SK-N-SH treated with all-trans-retinoic acid at 6 μM for 48 hours (cell line): ENCODE data around the gene DGKZ.

Source experiments
- ATAC-seq: fragments of 200-7000 bp; cut with Tn5 transposase; 3 replicates; pipeline ENCODE4 v1.9.1; 2020; ENCODE audit warnings: mild to moderate bottlenecking, moderate library complexity
- ARNTL ChIP-seq: fragments of 450-650 bp; formaldehyde crosslinking; IDR thresholded peaks from 2 replicates; pipeline ENCODE4 v1.5.0; 2020; ENCODE audit warnings: low read depth, mild to moderate bottlenecking, moderate library complexity, borderline replicate concordance
- BACH2 ChIP-seq: fragments of 250-450 bp; sonication (Bioruptor Pico); IDR thresholded peaks from 2 replicates; pipeline ENCODE4 v1.9.0; 2021; ENCODE audit warnings: mild to moderate bottlenecking, borderline replicate concordance
- CREB5 ChIP-seq: fragments of 250-450 bp; sonication (Bioruptor Pico); IDR thresholded peaks from 2 replicates; pipeline ENCODE4 v1.5.1; 2020; ENCODE audit warnings: low read depth, mild to moderate bottlenecking, moderate library complexity
- CSDC2 ChIP-seq: fragments of 250-450 bp; sonication (Bioruptor Pico); IDR thresholded peaks from 2 replicates; pipeline ENCODE4 v1.5.0; 2020; ENCODE audit warnings: mild to moderate bottlenecking, moderate library complexity
- CSRNP3 ChIP-seq: fragments of 250-450 bp; sonication (Bioruptor Pico); IDR thresholded peaks from 2 replicates; pipeline ENCODE4 v1.5.1; 2021; ENCODE audit warnings: mild to moderate bottlenecking, moderate library complexity
- ESRRG ChIP-seq: fragments of 250-450 bp; sonication (Bioruptor Pico); IDR thresholded peaks from 2 replicates; pipeline ENCODE4 v1.6.1; 2021; ENCODE audit warnings: mild to moderate bottlenecking
- GLIS3 ChIP-seq: fragments of 250-450 bp; sonication (Bioruptor Pico); IDR thresholded peaks from 2 replicates; pipeline ENCODE4 v1.5.0; 2020; ENCODE audit warnings: mild to moderate bottlenecking, moderate library complexity
- ISL1 ChIP-seq: fragments of 250-450 bp; sonication (Bioruptor Pico); IDR thresholded peaks from 2 replicates; pipeline ENCODE4 v2.1.2; 2022; ENCODE audit warnings: mild to moderate bottlenecking, moderate library complexity
- OSR1 ChIP-seq: fragments of 250-450 bp; sonication (Bioruptor Pico); IDR thresholded peaks from 2 replicates; pipeline ENCODE4 v1.8.0; 2022; ENCODE audit warnings: moderate library complexity, mild to moderate bottlenecking, inconsistent platforms
- PATZ1 ChIP-seq: fragments of 250-450 bp; sonication (Bioruptor Pico); IDR thresholded peaks from 2 replicates; pipeline ENCODE4 v1.8.0; 2020; ENCODE audit warnings: mild to moderate bottlenecking, moderate library complexity, borderline replicate concordance
- POU6F1 ChIP-seq: fragments of 250-450 bp; sonication (Bioruptor Pico); IDR thresholded peaks from 2 replicates; pipeline ENCODE4 v1.8.0; 2021; ENCODE audit warnings: low read depth, mild to moderate bottlenecking, moderate library complexity, borderline replicate concordance
- PPARA ChIP-seq: fragments of 250-450 bp; sonication (Bioruptor Pico); IDR thresholded peaks from 2 replicates; pipeline ENCODE4 v1.5.0; 2020; ENCODE audit warnings: mild to moderate bottlenecking, borderline replicate concordance
- RARB ChIP-seq: fragments of 250-450 bp; sonication (Bioruptor Pico); IDR thresholded peaks from 2 replicates; pipeline ENCODE4 v1.8.0; 2021; ENCODE audit warnings: mild to moderate bottlenecking, moderate library complexity
- SNAI2 ChIP-seq: fragments of 250-450 bp; sonication (Bioruptor Pico); IDR thresholded peaks from 2 replicates; pipeline ENCODE4 v1.5.0; 2020; ENCODE audit warnings: mild to moderate bottlenecking, moderate library complexity
- TCF4 ChIP-seq: fragments of 250-450 bp; sonication (Bioruptor Pico); IDR thresholded peaks from 2 replicates; pipeline ENCODE4 v1.8.0; 2021; ENCODE audit warnings: mild to moderate bottlenecking, moderate library complexity, borderline replicate concordance
- TOX ChIP-seq: fragments of 250-450 bp; sonication (Bioruptor Pico); IDR thresholded peaks from 2 replicates; pipeline ENCODE4 v1.8.0; 2021; ENCODE audit warnings: mild to moderate bottlenecking, moderate library complexity, borderline replicate concordance
- ZC3H10 ChIP-seq: fragments of 250-450 bp; sonication (Bioruptor Pico); IDR thresholded peaks from 2 replicates; pipeline ENCODE4 v1.5.1; 2021; ENCODE audit warnings: mild to moderate bottlenecking, moderate library complexity
- ZFP3 ChIP-seq: fragments of 250-450 bp; sonication (Bioruptor Pico); IDR thresholded peaks from 2 replicates; pipeline ENCODE4 v1.5.0; 2020; ENCODE audit warnings: mild to moderate bottlenecking, moderate library complexity
- ZFP30 ChIP-seq: fragments of 450-650 bp; formaldehyde crosslinking; IDR thresholded peaks from 2 replicates; pipeline ENCODE4 v1.5.0; 2022; ENCODE audit warnings: mild to moderate bottlenecking, moderate library complexity
- ZNF70 ChIP-seq: fragments of 450-650 bp; formaldehyde crosslinking; IDR thresholded peaks from 2 replicates; pipeline ENCODE4 v1.5.0; 2020; ENCODE audit warnings: mild to moderate bottlenecking, moderate library complexity

Gene DGKZ

GRCh38 chr11:46319074-46319453 lies 28.2 kb upstream of the DGKZ start:
- TF ChIP-seq CSDC2 (CRISPR knock-in tag) (no peak), ESRRG (no peak), BACH2 (CRISPR knock-in tag) (no peak), PPARA (CRISPR knock-in tag) (no peak), CSRNP3 (CRISPR knock-in tag) (no peak), CREB5 (no peak)
- TF ChIP-seq, all 23 proteins: peak for 0
- ATAC-seq: no peak

GRCh38 chr11:46321757-46322156 lies 25.5 kb upstream of the DGKZ start:
- no peak for TF ChIP-seq GLIS3 (CRISPR knock-in tag)
- TF ChIP-seq ZFP30 (CRISPR knock-in tag): no peak
- TF ChIP-seq RARB (CRISPR knock-in tag): no peak
- TF ChIP-seq, all 23 proteins: peak for 0
- ATAC-seq: no peak

- peak; percentile 25; the same call in 2 of the 3 replicates for ATAC-seq
- TF ChIP-seq PATZ1: no peak
Measured at GRCh38 chr11:46322759-46323158, 24.5 kb upstream of the DGKZ start.

GRCh38 chr11:46326813-46327416 lies 20.3 kb upstream of the DGKZ start:
- no peak for TF ChIP-seq ESRRG
- no peak for TF ChIP-seq PATZ1
- TF ChIP-seq ZNF70 (CRISPR knock-in tag): no peak
- no peak for TF ChIP-seq ZFP3 (CRISPR knock-in tag)
- ATAC-seq: no peak

GRCh38 chr11:46327829-46328228 lies 19.4 kb upstream of the DGKZ start:
- no peak for ATAC-seq
- TF ChIP-seq ZC3H10 (CRISPR knock-in tag) (no peak), ZFP30 (CRISPR knock-in tag) (no peak), OSR1 (CRISPR knock-in tag) (no peak), GLIS3 (CRISPR knock-in tag) (no peak), POU6F1 (no peak), ARNTL (CRISPR knock-in tag) (no peak), CREB5 (no peak), SNAI2 (CRISPR knock-in tag) (no peak), CSDC2 (CRISPR knock-in tag) (no peak), ZFP3 (CRISPR knock-in tag) (no peak), ISL1 (CRISPR knock-in tag) (no peak), TCF4 (CRISPR knock-in tag) (no peak), ZNF70 (CRISPR knock-in tag) (no peak), TOX (CRISPR knock-in tag) (no peak), PPARA (CRISPR knock-in tag) (no peak)
